ENCODE measurements around the gene ZNF17.

ZNF17 gene

DNA sequence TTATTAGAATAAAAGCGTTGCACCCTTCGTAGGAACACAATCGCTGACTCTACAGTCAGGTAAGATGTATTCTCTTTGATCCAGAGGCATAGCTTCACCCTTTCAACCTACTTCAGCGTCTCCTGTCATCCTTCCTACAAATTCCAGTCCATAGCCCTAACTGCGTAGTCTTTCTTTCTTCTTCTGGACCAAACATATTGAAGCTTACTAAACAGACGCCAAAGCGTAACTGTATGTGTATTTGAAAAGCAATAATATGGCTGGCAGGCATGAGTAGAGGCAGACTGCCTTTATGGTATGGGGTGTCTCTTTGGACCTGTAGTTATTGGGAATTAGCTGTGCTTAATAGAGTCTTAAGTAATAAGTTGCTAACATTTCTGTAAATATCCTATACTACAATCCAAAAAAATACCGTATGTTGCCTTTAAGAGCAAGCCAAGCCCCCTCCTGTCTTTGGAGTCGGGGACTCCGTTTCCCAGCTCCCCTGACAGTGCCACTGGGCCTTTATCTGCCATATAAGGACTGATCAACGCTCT, 21.7 kb upstream of the ZNF17 start:
- no peak for DNase-seq
- Histone ChIP-seq H3K4me1 (no peaks in the 10 kb centered on the region), H3K9me3 (no peaks in the 10 kb centered on the region), H3K27me3 (no peaks in the 10 kb centered on the region), H3K4me3 (ENCODE audit: low read depth, low read length) (peak overlapping the region; percentile 44), H3K36me3 (peaks cover 3% of the 10 kb centered on the region)
- no peak for TF ChIP-seq CTCF (IDR thresholded peaks at IDR 0.05; ENCODE audit: low read depth, low read length)

GRCh38 chr19:57389730-57390598, 21.0 kb upstream of the ZNF17 start, which contains the start of gene ZNF548:
Gene ZNF548 (plus strand): TSS chr19:57389854. CDS start chr19:57390100, 246 bp downstream.
- peak; percentile 37 for TF ChIP-seq CTCF (IDR thresholded peaks at IDR 0.05; ENCODE audit: low read depth, low read length)
- H3K36me3 ChIP-seq, result peaks cover 5% of the 10 kb centered on the region
- no peaks in the 10 kb centered on the region for H3K4me1 ChIP-seq
- peak; percentile 98 for DNase-seq
- no peaks in the 10 kb centered on the region for H3K27me3 ChIP-seq
- H3K9me3 ChIP-seq, result no peaks in the 10 kb centered on the region
- H3K4me3 ChIP-seq (ENCODE audit: low read depth, low read length), result peak within 1 kb of the TSS; percentile 89

GRCh38 chr19:57395710-57396109, 15.3 kb upstream of the ZNF17 start:
- peaks cover 31% of the 10 kb centered on the region for H3K36me3 ChIP-seq
- DNase-seq, result no peak
- no peaks in the 10 kb centered on the region for H3K27me3 ChIP-seq
- no peak for TF ChIP-seq CTCF (IDR thresholded peaks at IDR 0.05; ENCODE audit: low read depth, low read length)
- no peak overlapping the region for H3K4me3 ChIP-seq (ENCODE audit: low read depth, low read length)
- no peaks in the 10 kb centered on the region; the same call in 1 of the 2 replicates for H3K9me3 ChIP-seq
- no peaks in the 10 kb centered on the region for H3K4me1 ChIP-seq

- Histone ChIP-seq H3K36me3 (peaks cover 31% of the 10 kb centered on the region), H3K27me3 (no peaks in the 10 kb centered on the region), H3K4me3 (ENCODE audit: low read depth, low read length) (no peak overlapping the region), H3K4me1 (no peaks in the 10 kb centered on the region), H3K9me3 (no peaks in the 10 kb centered on the region; the same call in 1 of the 2 replicates)
- DNase-seq, result no peak
- no peak for TF ChIP-seq CTCF (IDR thresholded peaks at IDR 0.05; ENCODE audit: low read depth, low read length)
Measured at GRCh38 chr19:57398868-57399267, 12.1 kb upstream of the ZNF17 start.

DNA sequence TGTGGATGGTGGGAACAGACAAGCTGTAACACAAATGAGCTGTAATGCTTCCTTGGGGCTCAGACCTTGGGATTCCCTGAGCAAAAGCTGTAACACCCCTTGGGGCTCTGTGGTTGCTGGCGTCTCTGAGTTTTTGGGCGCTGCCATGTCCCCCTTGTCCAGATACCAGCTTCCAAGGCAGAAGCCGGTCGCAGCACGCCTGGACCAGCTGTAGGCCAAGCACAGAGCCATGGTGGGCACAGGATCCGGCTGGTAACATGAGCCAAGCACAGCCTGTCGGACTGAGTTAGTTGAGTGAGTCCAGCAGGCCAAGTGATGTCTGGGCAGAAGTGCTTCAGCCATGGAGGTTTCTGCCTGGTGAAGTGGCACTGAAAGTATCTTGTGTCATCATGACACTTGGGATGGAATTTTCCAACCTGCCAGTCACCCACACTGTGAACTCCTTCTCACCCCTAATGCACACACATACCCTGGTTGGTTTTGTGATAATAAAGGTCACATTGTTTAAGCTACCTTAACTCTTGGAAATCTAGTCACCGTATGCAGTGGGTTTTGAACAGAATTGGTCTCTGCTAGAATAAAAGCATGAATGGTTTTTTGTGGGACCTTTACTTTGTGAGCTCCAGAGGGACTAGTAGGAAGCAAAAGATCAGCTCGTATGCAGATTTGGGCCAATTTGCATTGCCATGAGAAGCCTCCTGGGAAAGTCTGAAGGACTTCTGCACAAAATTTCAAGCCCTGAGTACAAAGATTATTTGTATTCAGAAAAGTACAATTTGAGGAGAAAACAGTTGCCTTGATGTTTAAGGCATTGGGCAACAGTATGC, 7.0 kb upstream of the ZNF17 start:
- DNase-seq, result no peak
- no peak for TF ChIP-seq CTCF (IDR thresholded peaks at IDR 0.05; ENCODE audit: low read depth, low read length)
- Histone ChIP-seq H3K36me3 (peaks cover 7% of the 10 kb centered on the region), H3K4me3 (ENCODE audit: low read depth, low read length) (no peak overlapping the region), H3K9me3 (no peaks in the 10 kb centered on the region), H3K27me3 (no peaks in the 10 kb centered on the region), H3K4me1 (no peaks in the 10 kb centered on the region)

Measured in BE2C (cell line).